HG03135 (cell line): Measurements from ENCODE around the gene GPR39.

ENCODE experiments used
- ATAC-seq: cut with Tn5 transposase; IDR thresholded peaks from one replicate; pipeline ENCODE4 v1.9.1; 2021; ENCODE audit warnings: mild to moderate bottlenecking, moderate library complexity; ENCODE audit not compliant: unreplicated experiment

GPR39 gene

DNA sequence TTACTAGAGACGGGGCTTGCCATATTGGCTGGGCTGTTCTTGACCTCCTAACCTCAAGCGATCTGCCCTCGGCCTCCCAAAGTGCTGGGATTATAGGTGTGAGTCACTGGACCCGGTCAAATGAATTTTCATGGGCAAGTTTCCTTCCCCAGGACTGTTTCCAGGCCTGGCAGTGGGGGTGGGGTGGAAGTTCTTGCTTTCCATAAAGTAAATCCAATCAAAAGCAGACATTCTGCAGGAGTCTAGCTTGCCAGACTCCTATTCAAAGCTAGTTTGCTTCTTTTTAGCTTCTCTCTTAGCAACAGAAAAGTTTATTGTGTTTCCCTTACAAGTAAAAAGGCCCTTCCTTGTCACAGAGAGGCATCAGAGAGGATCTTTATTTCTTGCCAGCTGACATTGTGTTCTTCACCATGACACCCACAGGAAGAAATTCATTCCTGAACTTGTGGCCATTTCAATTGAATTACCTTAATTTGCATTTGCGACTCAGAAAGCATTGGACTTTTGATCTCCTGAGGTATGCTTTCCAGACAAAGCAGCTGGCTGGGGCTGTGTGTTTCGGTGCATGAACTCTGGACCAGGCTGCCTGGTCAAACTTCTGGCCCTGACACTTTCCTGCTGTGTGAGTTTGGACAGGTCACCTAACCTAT, 215.5 kb downstream of the GPR39 start:
- ATAC-seq, result no peak

DNA sequence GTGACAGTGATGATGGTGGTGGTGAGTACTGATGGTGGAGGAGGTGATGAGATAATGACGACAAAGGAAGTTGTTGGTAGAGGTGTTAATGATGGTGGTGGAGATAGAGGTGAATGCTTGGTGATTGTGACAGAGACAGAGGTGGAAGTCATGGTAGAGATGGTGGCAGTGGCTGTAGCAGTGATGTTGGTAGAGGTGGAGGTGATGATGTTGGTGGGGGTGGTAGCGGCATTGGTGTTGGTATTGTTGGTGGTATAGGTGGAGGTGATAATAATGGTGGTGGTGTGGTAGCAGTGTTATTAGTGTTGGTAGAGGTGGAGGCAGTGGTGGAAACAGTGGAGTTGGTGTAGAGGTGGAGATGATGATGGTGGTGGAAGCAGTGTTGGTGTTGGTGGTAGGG, 217.0 kb downstream of the GPR39 start:
- ATAC-seq, result no peak

DNA sequence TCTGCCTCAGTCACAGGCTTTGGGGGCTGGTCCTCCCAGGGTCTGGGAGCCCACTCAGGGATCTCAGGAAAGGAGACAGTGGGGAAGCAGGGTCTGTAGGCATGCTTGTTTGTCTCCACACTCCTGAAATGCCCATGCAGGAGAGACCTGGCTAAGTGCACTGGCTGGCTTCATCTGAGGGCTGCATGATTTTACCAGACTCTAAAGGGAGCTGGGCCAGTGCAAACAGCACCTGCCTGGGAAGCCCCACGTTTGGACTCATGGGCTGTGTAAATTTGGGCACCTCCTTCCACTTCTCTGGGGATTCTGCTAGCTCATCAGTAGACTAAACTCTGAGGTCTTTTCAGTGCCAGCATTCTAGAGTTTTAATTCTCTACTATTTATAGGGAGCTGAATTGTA, 219.7 kb downstream of the GPR39 start:
- ATAC-seq, result no peak

DNA sequence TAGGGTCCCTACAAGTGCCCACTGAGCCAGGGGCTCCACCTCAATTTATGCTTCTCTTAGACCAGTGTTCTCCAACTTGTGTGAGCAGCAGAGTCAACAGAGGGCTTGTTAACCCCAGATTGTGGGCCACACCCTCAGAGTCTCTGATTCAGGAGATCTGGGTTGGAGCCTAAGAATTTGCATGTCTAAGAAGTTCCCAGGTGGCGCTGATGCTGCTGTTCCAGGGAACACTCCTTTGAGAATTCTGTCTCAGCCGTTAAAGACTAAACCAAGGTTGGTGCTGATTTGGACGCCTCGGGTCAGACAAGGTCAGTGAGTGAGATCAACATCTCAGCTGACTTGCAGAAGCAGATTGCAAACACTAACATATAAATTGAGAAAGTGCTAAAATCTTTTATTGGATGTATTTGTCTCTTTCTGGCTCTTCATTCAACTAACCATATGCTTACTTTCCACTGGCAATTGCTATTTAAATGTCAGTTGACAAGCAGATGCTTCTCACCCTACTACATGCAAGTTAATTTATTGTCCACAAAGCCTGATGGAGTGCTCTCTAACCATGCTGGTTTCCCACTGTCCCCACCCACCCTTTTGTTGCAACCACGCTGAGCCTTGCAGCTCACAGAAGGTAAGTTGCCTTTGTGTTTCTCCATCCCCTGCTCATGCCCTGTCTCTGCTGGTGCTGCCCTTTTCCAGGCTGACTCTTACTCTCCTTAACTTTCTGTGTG, 221.9 kb downstream of the GPR39 start:
- no peak for ATAC-seq

DNA sequence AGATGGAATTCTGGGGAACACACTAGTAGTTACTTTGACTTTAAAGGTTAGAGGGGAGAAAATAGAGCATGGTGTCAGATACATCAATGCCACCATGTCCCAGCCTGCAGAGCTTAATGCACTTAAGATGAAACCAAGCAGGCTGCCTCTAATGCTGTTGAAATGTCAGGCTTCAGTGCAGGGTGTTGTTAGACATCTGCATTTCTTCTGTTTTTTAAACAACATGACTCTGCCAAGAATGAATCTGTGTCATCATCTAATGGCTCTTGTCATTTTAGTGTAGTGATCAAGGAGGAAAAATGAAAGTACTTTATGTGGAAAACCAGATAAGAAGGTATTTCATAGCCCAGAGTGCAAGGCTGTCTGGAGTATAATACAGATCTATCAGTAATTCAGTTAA, 223.5 kb downstream of the GPR39 start:
- ATAC-seq, result no peak

DNA sequence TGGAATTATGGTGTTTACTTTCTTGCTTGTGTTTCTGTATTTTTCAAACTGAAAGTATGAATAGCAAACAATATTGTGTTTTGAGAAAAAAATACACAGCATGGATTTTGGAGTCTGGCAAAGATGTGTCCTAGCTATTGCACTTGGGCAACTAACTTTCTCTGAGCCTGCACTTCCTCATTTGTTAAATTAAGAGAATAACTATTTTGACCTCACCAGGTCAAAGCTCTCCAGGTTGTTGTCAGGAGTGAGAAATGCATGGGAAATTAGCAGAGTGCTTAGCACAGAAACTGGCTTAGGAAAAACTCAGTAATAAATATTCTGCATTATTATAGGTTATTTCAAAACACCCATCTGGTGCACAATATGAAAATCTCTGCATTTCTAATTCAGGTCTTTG, 225.2 kb downstream of the GPR39 start:
- ATAC-seq, result no peak

DNA sequence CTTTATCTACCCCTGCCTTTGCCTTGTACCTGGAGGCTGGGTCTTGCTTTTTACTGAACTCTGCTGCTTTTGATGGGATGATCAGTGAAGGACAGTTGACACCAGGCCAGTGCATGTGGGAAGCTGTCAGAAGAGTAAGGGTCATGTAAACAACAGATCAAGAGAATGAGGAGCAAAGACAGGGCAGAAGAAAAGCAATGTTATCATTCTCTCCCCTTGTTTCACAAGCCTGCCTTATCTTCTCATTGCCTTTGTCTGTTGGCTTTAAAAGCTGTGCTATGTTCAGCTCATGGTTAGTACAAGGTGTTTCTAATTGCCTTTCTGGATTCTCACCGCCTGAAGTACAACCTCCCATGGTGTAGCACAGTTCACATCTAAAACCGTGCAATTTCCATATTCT, 225.8 kb downstream of the GPR39 start:
- no peak for ATAC-seq

DNA sequence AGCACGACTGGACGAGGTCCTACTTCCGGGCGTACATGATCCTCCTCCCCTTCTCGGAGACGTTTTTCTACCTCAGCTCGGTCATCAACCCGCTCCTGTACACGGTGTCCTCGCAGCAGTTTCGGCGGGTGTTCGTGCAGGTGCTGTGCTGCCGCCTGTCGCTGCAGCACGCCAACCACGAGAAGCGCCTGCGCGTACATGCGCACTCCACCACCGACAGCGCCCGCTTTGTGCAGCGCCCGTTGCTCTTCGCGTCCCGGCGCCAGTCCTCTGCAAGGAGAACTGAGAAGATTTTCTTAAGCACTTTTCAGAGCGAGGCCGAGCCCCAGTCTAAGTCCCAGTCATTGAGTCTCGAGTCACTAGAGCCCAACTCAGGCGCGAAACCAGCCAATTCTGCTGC, 228.6 kb downstream of the GPR39 start:
- no peak for ATAC-seq

DNA sequence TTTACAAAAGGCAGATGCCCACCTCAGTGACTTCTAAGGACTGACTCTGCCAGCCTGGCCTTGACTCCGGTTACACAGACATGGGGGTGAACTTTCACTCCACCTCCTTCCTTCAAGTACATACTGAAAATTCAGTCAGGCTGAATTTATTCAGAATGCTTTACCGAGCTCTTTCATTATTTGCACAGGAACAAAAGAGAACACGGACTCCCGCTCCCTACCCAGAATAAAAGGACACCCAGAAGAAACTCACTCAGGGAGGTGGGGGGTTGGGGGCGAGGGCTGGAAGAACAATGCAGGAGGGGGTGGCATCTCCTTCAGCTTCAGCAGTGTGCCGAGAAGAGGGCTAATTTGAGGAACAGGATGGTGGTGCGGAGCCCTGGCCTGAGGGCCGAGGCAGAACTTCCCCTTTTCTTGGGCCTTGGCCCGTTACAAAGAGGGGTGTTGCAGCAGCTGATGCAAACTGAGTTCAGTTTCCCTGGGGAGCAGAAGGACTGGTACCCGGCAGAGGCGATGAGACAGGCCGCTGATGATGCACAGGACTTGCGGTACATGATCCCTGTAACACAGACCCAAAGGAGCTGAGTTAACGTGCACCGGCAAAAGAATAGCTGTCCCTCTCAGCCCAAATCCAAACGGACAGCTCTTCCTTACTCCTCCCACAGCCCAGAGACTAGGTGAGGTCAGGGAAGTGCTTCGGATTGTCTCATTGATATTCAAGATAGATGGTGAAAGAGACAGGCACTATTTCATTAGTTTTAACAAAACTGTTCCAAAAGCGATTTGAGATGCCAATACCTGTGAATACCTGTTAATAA, 229.3 kb downstream of the GPR39 start:
- no peak for ATAC-seq

DNA sequence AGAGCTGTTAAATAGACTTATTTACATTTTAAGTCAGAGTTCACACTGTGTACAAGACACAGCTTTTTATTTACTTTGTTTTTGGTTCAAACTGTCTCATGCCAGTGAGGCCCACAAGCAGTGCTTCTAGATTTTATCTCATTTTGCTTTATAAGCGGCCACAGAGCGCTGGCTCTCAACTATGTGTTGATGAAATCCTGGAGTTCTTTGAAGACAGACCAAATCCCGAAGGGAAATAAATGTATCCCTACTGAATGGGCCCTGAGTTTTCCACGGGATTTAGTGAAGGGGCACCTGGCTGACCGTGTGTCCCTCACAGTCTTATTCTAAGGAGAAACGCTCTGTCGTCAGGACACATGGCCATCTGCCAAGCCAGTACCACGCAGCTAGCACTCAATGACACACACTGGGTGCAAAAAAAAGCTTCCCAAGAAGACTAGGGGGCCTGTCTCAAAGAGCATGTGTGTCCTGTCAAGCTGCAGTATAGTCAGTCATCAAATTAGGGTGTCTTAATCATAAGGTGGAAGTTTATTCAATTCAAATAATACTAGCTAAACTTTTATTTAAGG, 230.0 kb downstream of the GPR39 start:
- ATAC-seq, result no peak

DNA sequence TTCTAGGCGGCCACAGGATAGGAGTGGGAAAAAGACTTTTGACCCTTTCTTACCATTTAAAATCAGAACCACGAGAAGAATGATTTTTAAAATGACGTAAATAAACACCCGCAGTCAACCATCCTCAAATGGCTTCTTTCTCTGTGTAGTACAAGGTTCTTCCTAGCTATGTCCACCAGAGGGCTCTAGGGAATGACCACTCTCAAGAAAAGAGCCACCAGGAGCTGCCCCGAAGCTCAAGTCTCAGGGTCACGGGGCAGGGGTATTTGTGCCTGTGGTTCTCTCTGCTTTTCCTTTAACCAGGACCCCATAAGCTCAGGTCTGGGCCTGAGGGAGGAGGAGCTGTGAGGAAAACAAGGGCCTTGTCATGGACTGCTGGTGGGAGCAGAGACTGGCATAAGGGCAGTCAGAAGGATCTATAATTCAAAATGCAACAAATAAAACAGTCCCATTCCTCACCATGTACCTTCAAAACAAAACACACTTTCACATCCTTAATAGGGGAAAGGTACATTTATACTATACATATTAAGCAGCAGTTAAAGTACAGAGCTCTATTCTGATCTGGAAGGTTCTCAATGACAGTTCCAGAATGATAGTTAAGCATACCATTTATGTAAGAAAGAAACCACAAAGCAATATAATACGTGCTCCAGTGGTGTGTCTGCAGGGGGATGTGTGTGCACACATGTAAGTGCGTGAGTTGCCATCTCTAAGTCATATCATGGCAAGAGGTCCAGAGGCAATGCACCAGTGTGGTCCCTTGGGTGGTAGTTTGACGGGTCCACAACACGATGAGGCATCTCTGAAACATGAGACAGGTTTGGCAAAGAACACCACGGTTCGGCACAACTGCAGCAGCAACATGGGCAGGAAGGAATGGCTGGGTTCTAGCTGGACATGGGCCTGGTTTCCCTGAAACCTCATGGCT, 234.8 kb downstream of the GPR39 start:
- ATAC-seq, result no peak

DNA sequence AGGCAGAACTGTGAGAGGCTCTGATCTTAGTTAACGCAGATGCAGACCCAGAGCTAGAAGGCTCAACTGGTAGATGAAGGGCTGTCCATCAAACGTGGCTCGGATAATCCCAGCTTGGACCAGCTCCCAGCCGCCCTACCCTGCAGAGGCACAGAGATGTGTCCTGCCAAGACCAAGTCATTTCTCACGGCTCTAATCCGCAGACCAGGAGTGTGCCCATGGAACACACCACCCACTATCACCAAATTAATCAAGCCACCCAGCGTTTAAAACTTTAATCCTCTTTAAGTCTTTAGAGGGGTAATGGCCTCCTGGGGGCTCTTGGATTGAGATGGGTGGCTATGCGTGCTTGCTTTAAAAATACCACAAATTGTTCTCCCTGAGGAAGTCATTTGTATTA, 235.9 kb downstream of the GPR39 start:
- ATAC-seq, result no peak

DNA sequence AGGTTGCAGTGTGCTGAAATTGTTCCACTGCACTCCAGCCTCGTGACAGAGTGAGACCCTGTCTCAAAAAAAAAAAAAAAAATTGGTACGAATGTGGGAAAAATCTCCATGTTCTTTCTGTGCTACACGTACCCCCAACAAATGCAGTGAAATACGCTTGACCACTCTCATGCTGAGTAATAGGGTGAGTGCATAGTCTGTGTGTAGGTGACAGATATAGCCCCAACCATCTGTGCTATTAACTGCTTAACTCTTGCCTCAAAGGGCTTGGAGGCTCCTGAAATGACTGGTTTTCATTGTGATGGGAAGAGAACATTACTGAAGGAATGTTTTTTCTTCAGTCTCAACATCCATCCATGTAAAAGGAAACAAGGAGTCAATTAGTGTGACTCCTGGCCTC, 237.7 kb downstream of the GPR39 start:
- ATAC-seq, result no peak

DNA sequence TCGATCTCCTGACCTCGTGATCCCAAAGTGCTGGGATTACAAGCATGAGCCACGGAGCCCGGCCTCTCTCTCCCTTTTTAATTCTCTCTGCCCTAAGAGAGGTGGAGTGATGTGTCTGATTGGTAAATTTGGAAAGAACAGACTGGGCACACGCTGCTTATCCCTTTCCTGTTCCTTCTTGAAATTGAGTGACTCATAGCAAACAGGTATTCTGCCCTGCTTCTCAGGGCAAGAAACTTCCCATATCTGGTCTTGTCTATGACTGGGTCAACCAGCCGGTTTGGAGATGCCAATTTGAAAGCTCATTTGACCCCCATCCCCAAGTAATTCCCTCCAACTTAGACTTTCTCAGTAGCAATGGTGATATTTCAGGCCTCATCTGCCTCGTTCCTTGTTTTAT, 238.4 kb downstream of the GPR39 start:
- no peak for ATAC-seq

DNA sequence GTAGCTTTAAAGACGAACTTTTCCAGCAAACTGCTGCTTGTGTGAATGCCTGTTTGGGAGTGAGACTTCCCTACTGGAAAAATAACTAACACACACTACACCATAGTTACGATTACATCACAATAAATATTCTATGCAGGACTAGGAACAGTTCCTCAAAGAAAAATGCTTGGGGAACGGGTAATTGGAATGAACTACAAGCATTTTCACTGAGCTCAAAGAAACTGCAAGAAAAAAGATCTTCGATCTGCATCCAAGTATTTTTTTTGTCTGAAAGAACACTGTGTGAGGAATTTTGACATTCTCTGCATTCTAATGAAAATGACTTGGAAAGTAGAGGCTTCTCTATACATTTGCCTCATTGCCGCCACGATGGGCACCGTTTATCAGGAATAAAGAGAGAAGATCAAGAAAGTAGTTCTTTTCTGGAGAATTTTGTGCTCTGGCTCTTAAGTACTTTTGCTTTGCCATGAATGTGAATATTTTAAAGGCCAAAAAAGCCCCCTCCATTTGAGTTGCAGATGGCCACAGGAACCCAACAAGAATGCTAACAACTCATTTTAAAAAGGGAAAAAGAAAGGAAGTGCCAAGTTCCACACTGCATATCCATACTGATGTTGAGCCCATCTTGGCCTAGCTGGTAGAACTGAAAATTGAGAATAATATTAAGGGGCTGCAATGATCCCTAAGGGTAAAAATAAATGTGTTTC, 239.8 kb downstream of the GPR39 start:
- ATAC-seq, result no peak

DNA sequence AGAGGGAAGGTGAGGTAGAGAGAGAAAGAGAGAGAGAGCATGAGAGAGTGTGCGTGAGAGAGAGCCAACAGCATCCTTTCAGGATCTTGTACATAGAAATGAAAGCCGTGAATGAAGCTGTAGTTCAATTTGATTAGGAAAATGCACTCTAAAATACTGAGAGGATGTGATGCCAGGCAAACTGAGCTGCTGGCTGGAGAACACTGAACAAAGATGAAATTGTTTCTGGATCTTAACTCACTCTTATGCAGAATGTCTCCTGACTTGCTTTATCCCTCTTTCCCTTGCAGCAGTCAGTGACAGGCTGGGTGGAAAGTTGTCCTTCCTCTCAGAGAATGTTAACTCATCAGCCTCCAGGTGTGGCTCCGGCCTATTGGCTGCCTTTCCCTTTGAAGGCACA, 242.7 kb downstream of the GPR39 start:
- no peak for ATAC-seq

DNA sequence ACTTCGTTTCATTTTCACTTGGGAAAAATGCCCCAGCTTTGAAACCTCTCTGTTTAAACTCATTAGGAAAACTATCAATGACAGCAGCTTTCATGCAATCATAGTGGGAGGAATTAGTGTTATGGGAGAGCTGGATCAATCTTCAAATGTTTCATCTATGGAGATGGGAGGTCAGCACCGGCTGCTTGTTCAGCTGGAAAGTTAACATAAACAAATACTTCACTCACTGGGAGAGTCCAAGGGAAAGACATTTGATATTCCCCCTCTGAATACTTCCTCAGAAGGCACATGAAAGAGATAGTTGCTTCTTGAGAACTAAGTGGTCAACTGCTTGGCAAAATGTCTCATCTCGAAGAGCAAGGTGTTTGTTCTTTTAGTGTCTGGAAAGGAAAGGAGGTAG, 246.1 kb downstream of the GPR39 start:
- no peak for ATAC-seq

DNA sequence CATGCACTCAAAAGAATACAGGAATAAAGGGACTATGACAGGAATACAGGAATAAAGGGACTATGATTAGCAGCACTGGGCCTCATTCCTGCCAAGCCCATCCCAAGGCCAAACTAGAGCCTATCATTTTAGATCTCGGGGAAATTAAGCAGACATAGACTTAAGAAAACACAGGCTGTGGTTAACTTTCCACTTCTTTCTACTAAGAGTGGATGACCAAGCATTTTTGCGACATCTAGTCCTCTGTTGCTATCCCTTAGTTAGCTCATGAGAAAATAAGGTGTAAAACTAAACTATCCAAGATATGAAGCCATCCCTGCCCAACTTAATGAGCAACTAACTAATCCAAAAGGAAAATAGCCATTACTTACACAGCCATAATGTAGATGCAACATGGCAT, 247.5 kb downstream of the GPR39 start:
- ATAC-seq, result no peak

DNA sequence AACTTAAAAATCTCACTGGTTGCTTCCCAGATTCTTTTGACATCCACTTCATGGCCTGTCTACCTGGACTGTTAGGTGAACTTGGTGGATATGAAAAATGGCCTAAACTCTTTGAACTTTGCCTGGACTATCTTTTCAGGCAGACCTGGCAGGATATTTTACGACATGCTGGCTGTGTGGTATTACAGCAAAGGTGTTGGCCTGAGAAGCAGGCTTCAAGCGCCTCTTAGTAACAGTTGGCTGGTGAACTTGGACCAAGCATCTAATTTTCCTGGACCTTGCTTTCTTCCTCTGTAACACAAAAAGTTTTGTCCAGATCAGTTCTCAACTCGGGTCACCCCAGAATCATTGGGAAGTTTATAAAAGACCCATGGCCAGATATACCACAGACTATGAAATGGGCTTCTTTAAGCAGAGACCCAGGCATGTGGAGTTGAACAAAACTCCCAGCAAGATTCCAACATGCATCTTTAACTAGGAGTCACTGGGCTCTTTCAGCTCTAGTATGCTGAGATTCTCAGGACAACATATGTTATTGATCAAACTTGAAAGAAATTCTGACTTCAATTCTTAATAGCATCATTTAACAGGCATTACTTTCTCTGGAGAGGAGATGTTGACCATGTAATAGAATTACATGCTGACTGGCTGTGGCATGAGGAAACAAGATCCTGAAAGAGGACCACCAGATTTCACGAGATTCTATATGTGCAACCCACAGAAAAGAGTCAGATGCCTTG, 249.0 kb downstream of the GPR39 start:
- ATAC-seq, result no peak
